ENCODE data around the gene MSLN. TPM values are rescaled to one million over a fixed set of nuclear protein-coding genes. Genes with fewer than 3 reads are reported as not detected.

The MSLN gene
- total and polyA plus RNA-seq, 9 of the 15 experiments (the other 6 are each of a cell fraction or from before 2014, with no cell fraction given) = not detected

DNA sequence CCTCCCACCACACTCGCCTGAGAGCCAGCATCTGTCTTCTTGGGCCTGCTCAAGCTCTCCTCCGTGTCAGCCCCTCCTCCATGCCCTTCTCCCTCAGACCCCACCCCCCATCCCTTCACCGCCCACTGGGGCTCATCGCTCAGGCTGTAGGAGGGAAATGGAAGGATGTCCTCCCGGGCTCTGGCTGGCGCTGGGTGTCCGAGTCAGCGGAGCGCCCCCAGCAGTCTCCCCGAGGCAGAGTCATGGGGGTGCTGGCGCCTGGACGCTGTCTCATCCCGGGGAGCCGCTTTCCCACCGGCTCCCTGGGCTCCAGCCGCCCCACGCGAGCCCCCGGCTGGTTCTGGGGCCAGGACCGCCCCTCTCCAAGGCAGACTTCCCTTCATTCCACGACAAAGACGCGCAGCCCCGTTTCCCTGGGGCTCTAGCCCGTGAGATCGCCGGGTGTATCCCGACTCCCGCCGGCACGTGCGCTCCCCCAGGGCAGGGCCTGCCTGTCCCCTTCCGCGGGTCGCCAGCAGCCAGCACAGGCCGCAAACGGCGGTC, 40.0 kb upstream of the MSLN start (continued):
- TF ChIP-seq, protein P1, sequence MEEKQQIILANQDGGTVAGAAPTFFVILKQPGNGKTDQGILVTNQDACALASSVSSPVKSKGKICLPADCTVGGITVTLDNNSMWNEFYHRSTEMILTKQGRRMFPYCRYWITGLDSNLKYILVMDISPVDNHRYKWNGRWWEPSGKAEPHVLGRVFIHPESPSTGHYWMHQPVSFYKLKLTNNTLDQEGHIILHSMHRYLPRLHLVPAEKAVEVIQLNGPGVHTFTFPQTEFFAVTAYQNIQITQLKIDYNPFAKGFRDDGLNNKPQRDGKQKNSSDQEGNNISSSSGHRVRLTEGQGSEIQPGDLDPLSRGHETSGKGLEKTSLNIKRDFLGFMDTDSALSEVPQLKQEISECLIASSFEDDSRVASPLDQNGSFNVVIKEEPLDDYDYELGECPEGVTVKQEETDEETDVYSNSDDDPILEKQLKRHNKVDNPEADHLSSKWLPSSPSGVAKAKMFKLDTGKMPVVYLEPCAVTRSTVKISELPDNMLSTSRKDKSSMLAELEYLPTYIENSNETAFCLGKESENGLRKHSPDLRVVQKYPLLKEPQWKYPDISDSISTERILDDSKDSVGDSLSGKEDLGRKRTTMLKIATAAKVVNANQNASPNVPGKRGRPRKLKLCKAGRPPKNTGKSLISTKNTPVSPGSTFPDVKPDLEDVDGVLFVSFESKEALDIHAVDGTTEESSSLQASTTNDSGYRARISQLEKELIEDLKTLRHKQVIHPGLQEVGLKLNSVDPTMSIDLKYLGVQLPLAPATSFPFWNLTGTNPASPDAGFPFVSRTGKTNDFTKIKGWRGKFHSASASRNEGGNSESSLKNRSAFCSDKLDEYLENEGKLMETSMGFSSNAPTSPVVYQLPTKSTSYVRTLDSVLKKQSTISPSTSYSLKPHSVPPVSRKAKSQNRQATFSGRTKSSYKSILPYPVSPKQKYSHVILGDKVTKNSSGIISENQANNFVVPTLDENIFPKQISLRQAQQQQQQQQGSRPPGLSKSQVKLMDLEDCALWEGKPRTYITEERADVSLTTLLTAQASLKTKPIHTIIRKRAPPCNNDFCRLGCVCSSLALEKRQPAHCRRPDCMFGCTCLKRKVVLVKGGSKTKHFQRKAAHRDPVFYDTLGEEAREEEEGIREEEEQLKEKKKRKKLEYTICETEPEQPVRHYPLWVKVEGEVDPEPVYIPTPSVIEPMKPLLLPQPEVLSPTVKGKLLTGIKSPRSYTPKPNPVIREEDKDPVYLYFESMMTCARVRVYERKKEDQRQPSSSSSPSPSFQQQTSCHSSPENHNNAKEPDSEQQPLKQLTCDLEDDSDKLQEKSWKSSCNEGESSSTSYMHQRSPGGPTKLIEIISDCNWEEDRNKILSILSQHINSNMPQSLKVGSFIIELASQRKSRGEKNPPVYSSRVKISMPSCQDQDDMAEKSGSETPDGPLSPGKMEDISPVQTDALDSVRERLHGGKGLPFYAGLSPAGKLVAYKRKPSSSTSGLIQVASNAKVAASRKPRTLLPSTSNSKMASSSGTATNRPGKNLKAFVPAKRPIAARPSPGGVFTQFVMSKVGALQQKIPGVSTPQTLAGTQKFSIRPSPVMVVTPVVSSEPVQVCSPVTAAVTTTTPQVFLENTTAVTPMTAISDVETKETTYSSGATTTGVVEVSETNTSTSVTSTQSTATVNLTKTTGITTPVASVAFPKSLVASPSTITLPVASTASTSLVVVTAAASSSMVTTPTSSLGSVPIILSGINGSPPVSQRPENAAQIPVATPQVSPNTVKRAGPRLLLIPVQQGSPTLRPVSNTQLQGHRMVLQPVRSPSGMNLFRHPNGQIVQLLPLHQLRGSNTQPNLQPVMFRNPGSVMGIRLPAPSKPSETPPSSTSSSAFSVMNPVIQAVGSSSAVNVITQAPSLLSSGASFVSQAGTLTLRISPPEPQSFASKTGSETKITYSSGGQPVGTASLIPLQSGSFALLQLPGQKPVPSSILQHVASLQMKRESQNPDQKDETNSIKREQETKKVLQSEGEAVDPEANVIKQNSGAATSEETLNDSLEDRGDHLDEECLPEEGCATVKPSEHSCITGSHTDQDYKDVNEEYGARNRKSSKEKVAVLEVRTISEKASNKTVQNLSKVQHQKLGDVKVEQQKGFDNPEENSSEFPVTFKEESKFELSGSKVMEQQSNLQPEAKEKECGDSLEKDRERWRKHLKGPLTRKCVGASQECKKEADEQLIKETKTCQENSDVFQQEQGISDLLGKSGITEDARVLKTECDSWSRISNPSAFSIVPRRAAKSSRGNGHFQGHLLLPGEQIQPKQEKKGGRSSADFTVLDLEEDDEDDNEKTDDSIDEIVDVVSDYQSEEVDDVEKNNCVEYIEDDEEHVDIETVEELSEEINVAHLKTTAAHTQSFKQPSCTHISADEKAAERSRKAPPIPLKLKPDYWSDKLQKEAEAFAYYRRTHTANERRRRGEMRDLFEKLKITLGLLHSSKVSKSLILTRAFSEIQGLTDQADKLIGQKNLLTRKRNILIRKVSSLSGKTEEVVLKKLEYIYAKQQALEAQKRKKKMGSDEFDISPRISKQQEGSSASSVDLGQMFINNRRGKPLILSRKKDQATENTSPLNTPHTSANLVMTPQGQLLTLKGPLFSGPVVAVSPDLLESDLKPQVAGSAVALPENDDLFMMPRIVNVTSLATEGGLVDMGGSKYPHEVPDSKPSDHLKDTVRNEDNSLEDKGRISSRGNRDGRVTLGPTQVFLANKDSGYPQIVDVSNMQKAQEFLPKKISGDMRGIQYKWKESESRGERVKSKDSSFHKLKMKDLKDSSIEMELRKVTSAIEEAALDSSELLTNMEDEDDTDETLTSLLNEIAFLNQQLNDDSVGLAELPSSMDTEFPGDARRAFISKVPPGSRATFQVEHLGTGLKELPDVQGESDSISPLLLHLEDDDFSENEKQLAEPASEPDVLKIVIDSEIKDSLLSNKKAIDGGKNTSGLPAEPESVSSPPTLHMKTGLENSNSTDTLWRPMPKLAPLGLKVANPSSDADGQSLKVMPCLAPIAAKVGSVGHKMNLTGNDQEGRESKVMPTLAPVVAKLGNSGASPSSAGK (IDR thresholded peaks at IDR 0.05) = peak; percentile 34
- TF ChIP-seq OTX1 (CRISPR knock-in tag; IDR thresholded peaks at IDR 0.05) (no peak), RCOR1 (IDR thresholded peaks at IDR 0.05; ENCODE audit: borderline replicate concordance in 1 of 2, low read depth in 2 of 2, low read length in 2 of 2) (peak in 1 of 2 experiments; percentile 61; a peak in 1 of 4 replicates), HDAC1 (IDR thresholded peaks at IDR 0.05) (0 out of 4 replicates have a peak, but pooled peaks of 1 of the 2 experiments have one; percentile 63), TCF3 (CRISPR knock-in tag; IDR thresholded peaks at IDR 0.05) (0 out of 2 replicates have a peak, but pooled peaks have one; percentile 1), EP300 (IDR thresholded peaks at IDR 0.05; ENCODE audit: low read length) (no peak; the same call in 1 of the 2 replicates), ZNF354B (CRISPR knock-in tag; IDR thresholded peaks at IDR 0.05) (no peak), BRF1 (IDR thresholded peaks at IDR 0.05; ENCODE audit: borderline replicate concordance, extremely low read depth, insufficient read length) (no peak)
- TF ChIP-seq, protein P2, sequence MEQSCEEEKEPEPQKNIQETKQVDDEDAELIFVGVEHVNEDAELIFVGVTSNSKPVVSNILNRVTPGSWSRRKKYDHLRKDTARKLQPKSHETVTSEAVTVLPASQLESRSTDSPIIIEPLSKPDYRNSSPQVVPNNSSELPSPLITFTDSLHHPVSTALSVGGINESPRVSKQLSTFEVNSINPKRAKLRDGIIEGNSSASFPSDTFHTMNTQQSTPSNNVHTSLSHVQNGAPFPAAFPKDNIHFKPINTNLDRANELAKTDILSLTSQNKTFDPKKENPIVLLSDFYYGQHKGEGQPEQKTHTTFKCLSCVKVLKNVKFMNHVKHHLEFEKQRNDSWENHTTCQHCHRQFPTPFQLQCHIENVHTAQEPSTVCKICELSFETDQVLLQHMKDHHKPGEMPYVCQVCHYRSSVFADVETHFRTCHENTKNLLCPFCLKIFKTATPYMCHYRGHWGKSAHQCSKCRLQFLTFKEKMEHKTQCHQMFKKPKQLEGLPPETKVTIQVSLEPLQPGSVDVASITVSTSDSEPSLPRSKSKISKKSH (CRISPR knock-in tag; IDR thresholded peaks at IDR 0.05) = no peak
- TF ChIP-seq, protein P3, sequence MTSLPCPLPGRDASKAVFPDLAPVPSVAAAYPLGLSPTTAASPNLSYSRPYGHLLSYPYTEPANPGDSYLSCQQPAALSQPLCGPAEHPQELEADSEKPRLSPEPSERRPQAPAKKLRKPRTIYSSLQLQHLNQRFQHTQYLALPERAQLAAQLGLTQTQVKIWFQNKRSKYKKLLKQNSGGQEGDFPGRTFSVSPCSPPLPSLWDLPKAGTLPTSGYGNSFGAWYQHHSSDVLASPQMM (CRISPR knock-in tag; IDR thresholded peaks at IDR 0.05) = no peak
- TF ChIP-seq, protein P4, sequence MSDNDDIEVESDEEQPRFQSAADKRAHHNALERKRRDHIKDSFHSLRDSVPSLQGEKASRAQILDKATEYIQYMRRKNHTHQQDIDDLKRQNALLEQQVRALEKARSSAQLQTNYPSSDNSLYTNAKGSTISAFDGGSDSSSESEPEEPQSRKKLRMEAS (CRISPR knock-in tag; IDR thresholded peaks at IDR 0.05) = peak; percentile 52; the same call in 1 of the 2 replicates
- TF ChIP-seq, protein P5, sequence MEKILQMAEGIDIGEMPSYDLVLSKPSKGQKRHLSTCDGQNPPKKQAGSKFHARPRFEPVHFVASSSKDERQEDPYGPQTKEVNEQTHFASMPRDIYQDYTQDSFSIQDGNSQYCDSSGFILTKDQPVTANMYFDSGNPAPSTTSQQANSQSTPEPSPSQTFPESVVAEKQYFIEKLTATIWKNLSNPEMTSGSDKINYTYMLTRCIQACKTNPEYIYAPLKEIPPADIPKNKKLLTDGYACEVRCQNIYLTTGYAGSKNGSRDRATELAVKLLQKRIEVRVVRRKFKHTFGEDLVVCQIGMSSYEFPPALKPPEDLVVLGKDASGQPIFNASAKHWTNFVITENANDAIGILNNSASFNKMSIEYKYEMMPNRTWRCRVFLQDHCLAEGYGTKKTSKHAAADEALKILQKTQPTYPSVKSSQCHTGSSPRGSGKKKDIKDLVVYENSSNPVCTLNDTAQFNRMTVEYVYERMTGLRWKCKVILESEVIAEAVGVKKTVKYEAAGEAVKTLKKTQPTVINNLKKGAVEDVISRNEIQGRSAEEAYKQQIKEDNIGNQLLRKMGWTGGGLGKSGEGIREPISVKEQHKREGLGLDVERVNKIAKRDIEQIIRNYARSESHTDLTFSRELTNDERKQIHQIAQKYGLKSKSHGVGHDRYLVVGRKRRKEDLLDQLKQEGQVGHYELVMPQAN (IDR thresholded peaks at IDR 0.05; ENCODE audit: borderline replicate concordance) = peak; percentile 78
